MCF 10A (cell line): ENCODE data around the gene MRPL28. TPM values are rescaled to one million over a fixed set of nuclear protein-coding genes. Genes with fewer than 3 reads are reported as not detected.
"Not testable (repeated sequence)": the region's sequence is repeated elsewhere in the genome, so short reads cannot be mapped to it uniquely, and the experiment has no call there.

Source experiments
- BruUV-seq: library from RNA; stranded (reverse); fragments of 400-500 nt; replicated peaks from 2 replicates; lab custom pipeline; 2021; lab: Mats Ljungman, UMichigan
- CTCF ChIA-PET: fragments of 300-600 bp; sonication (Branson Sonifier 250); formaldehyde crosslinking; extraction: SDS; loops from one replicate; lab custom pipeline; 2021; ENCODE audit warnings: antibody characterized with exemption, inconsistent platforms; lab: Yijun Ruan, JAX
- POLR2A ChIA-PET: fragments of 300-600, 350-650 bp; sonication (Branson Sonifier 250); formaldehyde crosslinking; extraction: SDS; loops from one replicate; lab custom pipeline; 2020; ENCODE audit warnings: antibody characterized with exemption, inconsistent platforms; lab: Yijun Ruan, JAX
- DNase-seq: peaks from one replicate; pipeline ENCODE4 v3.0.0-alpha.2; 2018; ENCODE audit not compliant: unreplicated experiment
- H3K27ac Mint-ChIP-seq: one replicate; pipeline ENCODE4 v1.8.0; 2022; ENCODE audit warnings: mild to moderate bottlenecking, low read depth, mixed read lengths; ENCODE audit not compliant: unreplicated experiment
- H3K27me3 Mint-ChIP-seq: one replicate; pipeline ENCODE4 v1.8.0; 2022; ENCODE audit warnings: mixed read lengths; ENCODE audit not compliant: insufficient read depth, unreplicated experiment
- H3K36me3 Mint-ChIP-seq: one replicate; pipeline ENCODE4 v1.8.0; 2022; ENCODE audit warnings: mild to moderate bottlenecking, moderate library complexity, mixed read lengths; ENCODE audit not compliant: insufficient read depth, unreplicated experiment
- H3K4me1 Mint-ChIP-seq: one replicate; pipeline ENCODE4 v1.8.0; 2022; ENCODE audit warnings: mixed read lengths; ENCODE audit not compliant: insufficient read depth, unreplicated experiment
- H3K4me3 Mint-ChIP-seq: one replicate; pipeline ENCODE4 v1.8.0; 2022; ENCODE audit warnings: mild to moderate bottlenecking, moderate library complexity, mixed read lengths; ENCODE audit not compliant: unreplicated experiment
- H3K9me3 Mint-ChIP-seq: one replicate; pipeline ENCODE4 v1.8.0; 2022; ENCODE audit warnings: mixed read lengths; ENCODE audit not compliant: unreplicated experiment
- intact Hi-C: fragments of 100-400 bp; cut with micrococcal nuclease; formaldehyde crosslinking; loops from 2 replicates; pipeline ENCODE4 v1.14.1; 2022
- total RNA-seq: library from RNA; stranded (reverse); gene quantifications from 2 replicates; pipeline ENCODE4 v1.2.3, GENCODE V29; 2022
- TF ChIP-seq, protein P1 (sequence below): fragments of 200-600 bp; IDR thresholded peaks from one replicate; pipeline ENCODE4 v1.8.0; 2022; ENCODE audit warnings: antibody characterized with exemption, mild to moderate bottlenecking; ENCODE audit not compliant: unreplicated experiment

MRPL28 gene
- total RNA-seq, 1 experiment from 2014 or later = 105 TPM

- ChIA-PET CTCF (interaction anchor here (1.6 kb wide), 1 partner anchor 17 kb away, joined by 5 read pairs; no protein-coding TSS in a partner anchor), POLR2A (interaction anchor here (1.0 to 1.3 kb wide), 2 partner anchors 9 to 45 kb away, joined by 4 to 6 read pairs; partner anchors contain the start of gene MRPL28)
- intact Hi-C loops = no loop called here
- H3K4me1 Mint-ChIP-seq = peaks cover 6% of the 10 kb centered on the region
- no peak overlapping the region for H3K27ac Mint-ChIP-seq
- H3K4me3 Mint-ChIP-seq = no peak overlapping the region
- H3K36me3 Mint-ChIP-seq = peaks cover 16% of the 10 kb centered on the region
- no peak for DNase-seq
- H3K27me3 Mint-ChIP-seq = no peaks in the 10 kb centered on the region
- BruUV-seq = no TSS peak
- TF ChIP-seq, protein P1, sequence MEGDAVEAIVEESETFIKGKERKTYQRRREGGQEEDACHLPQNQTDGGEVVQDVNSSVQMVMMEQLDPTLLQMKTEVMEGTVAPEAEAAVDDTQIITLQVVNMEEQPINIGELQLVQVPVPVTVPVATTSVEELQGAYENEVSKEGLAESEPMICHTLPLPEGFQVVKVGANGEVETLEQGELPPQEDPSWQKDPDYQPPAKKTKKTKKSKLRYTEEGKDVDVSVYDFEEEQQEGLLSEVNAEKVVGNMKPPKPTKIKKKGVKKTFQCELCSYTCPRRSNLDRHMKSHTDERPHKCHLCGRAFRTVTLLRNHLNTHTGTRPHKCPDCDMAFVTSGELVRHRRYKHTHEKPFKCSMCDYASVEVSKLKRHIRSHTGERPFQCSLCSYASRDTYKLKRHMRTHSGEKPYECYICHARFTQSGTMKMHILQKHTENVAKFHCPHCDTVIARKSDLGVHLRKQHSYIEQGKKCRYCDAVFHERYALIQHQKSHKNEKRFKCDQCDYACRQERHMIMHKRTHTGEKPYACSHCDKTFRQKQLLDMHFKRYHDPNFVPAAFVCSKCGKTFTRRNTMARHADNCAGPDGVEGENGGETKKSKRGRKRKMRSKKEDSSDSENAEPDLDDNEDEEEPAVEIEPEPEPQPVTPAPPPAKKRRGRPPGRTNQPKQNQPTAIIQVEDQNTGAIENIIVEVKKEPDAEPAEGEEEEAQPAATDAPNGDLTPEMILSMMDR = no peak
- no peaks in the 10 kb centered on the region for H3K9me3 Mint-ChIP-seq
Observed at GRCh38 chr16:379183-379960, 9.0 kb upstream of the MRPL28 start.

GRCh38 chr16:378821-379182 is 8.5 kb upstream of the MRPL28 start:
- intact Hi-C loops = no loop called here
- no peak for DNase-seq
- Mint-ChIP-seq H3K27ac (no peak overlapping the region), H3K27me3 (no peaks in the 10 kb centered on the region), H3K9me3 (no peaks in the 10 kb centered on the region), H3K36me3 (peaks cover 15% of the 10 kb centered on the region), H3K4me3 (no peak overlapping the region), H3K4me1 (peaks cover 6% of the 10 kb centered on the region)
- POLR2A ChIA-PET = interaction anchor here (1.0 to 1.3 kb wide), 2 partner anchors 8 to 46 kb away, joined by 4 to 6 read pairs; partner anchors contain the start of gene MRPL28
- TF ChIP-seq, protein P1 = no peak
- no TSS peak for BruUV-seq
- CTCF ChIA-PET = interaction anchor here (1.6 kb wide), 1 partner anchor 17 kb away, joined by 5 read pairs; no protein-coding TSS in a partner anchor

- H3K36me3 Mint-ChIP-seq, POLR2A ChIA-PET, H3K27me3 Mint-ChIP-seq, H3K4me1 Mint-ChIP-seq, DNase-seq, H3K9me3 Mint-ChIP-seq, BruUV-seq, intact Hi-C loops, H3K4me3 Mint-ChIP-seq, H3K27ac Mint-ChIP-seq: not testable (repeated sequence)
- CTCF ChIA-PET = interaction anchor here (1.6 kb wide), 1 partner anchor 16 kb away, joined by 5 read pairs; no protein-coding TSS in a partner anchor
Observed at GRCh38 chr16:378113-378820, 7.9 kb upstream of the MRPL28 start.

DNA sequence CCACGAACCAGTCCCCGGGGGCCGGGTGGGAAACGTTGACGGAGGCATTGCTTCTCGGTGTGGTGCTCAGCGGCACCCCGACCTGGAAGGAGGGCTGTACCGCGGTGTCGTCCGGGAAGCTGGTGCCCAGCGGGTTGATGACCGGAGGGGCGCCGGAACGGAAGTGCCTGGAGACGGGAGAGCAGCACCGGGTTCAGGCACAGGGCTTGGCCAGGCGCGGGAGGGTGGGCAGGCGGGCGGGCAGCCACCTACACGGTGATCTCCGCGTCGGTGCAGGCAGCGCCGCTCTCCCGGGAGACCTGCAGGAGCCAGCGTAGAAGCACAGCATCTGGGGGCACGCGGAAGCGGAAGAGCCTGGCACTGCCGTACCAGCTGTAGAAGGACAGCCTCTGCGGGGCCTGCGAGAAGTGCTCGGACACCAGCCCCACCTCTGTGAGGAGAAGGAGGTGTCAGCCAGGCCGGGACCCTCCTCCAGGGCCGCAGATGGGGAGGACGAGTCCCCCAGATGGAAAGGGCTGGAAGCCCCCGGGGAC is 7.1 kb upstream of the MRPL28 start:
- no TSS peak for BruUV-seq
- intact Hi-C loops = no loop called here

More for the DNA sequence above, 7.1 kb upstream of the MRPL28 start:
- no peak overlapping the region for H3K4me3 Mint-ChIP-seq
- TF ChIP-seq, protein P1 = no peak
- H3K27ac Mint-ChIP-seq = no peak overlapping the region
- H3K9me3 Mint-ChIP-seq = no peaks in the 10 kb centered on the region
- H3K36me3 Mint-ChIP-seq = peaks cover 7% of the 10 kb centered on the region
- H3K4me1 Mint-ChIP-seq = no peaks in the 10 kb centered on the region
- no peak for DNase-seq
- ChIA-PET POLR2A (no interaction called here), CTCF (no interaction called here)
- no peaks in the 10 kb centered on the region for H3K27me3 Mint-ChIP-seq
